ENCODE results near the gene F10. TPM values are rescaled to one million over a fixed set of nuclear protein-coding genes. Genes with fewer than 3 reads are reported as not detected.

Gene F10
- total RNA-seq, 4 donors from 2014 or later: 1.00 to 4.8 (median 2.4) TPM

GRCh38 chr13:113170511-113170910, 47.9 kb downstream of the F10 start:
- intact Hi-C loops (cut with DNase I; ENCODE audit: low total_unique reads): no loop called here
- Histone ChIP-seq H3K27me3 (no peaks in the 10 kb centered on the region), H3K4me1 (no peaks in the 10 kb centered on the region), H3K4me3 (no peak overlapping the region), H3K36me3 (peaks cover 0 to 41% of the 10 kb centered on the region in 2 donors), H3K27ac (no peak overlapping the region), H3K9me3 (no peaks in the 10 kb centered on the region)
- no peak for ATAC-seq
- no peak for DNase-seq
- in situ Hi-C loops (cut with MboI; ENCODE audit: low sequenced_read_pairs in 4 of 4): no loop called here
- no peak for TF ChIP-seq CTCF (IDR thresholded peaks at IDR 0.05 in 4 of 5, conservative IDR thresholded peaks at IDR 0.05 in 1 of 5)
- TF ChIP-seq POLR2A (IDR thresholded peaks at IDR 0.05): no peak

GRCh38 chr13:113171250-113172125, 48.9 kb downstream of the F10 start:
- no peak overlapping the region for H3K27ac ChIP-seq
- in situ Hi-C loops (cut with MboI; ENCODE audit: low sequenced_read_pairs in 4 of 4) (no loop called here), intact Hi-C loops (cut with DNase I; ENCODE audit: low total_unique reads) (no loop called here)
- H3K27me3 ChIP-seq: no peaks in the 10 kb centered on the region
- H3K9me3 ChIP-seq: no peaks in the 10 kb centered on the region
- no peak for ATAC-seq
- H3K4me1 ChIP-seq: no peaks in the 10 kb centered on the region
- no peak for TF ChIP-seq CTCF (IDR thresholded peaks at IDR 0.05 in 4 of 5, conservative IDR thresholded peaks at IDR 0.05 in 1 of 5)
- no peak for TF ChIP-seq POLR2A (IDR thresholded peaks at IDR 0.05)
- no peak for DNase-seq
- no peak overlapping the region for H3K4me3 ChIP-seq
- peaks cover 0 to 50% of the 10 kb centered on the region in 2 donors for H3K36me3 ChIP-seq

GRCh38 chr13:113172419-113172926, 49.9 kb downstream of the F10 start:
- no peaks in the 10 kb centered on the region for H3K27me3 ChIP-seq
- no peaks in the 10 kb centered on the region for H3K9me3 ChIP-seq
- intact Hi-C loops (cut with DNase I; ENCODE audit: low total_unique reads) (no loop called here), in situ Hi-C loops (cut with MboI; ENCODE audit: low sequenced_read_pairs in 4 of 4) (no loop called here)
- H3K36me3 ChIP-seq: peaks cover 0 to 60% of the 10 kb centered on the region in 2 donors
- no peak for ATAC-seq
- H3K4me1 ChIP-seq: no peaks in the 10 kb centered on the region
- no peak for TF ChIP-seq POLR2A (IDR thresholded peaks at IDR 0.05)
- no peak for TF ChIP-seq CTCF (IDR thresholded peaks at IDR 0.05 in 4 of 5, conservative IDR thresholded peaks at IDR 0.05 in 1 of 5)
- no peak overlapping the region for H3K4me3 ChIP-seq
- no peak overlapping the region for H3K27ac ChIP-seq
- DNase-seq: no peak

GRCh38 chr13:113176280-113176679, 53.7 kb downstream of the F10 start:
- Histone ChIP-seq H3K4me3 (no peak overlapping the region), H3K9me3 (no peaks in the 10 kb centered on the region), H3K4me1 (no peaks in the 10 kb centered on the region), H3K27me3 (no peaks in the 10 kb centered on the region), H3K27ac (no peak overlapping the region), H3K36me3 (peaks cover 6 to 76% of the 10 kb centered on the region in 2 donors)
- TF ChIP-seq POLR2A (IDR thresholded peaks at IDR 0.05): no peak
- intact Hi-C loops (cut with DNase I; ENCODE audit: low total_unique reads): no loop called here
- ATAC-seq (no peak), DNase-seq (no peak)
- in situ Hi-C loops (cut with MboI; ENCODE audit: low sequenced_read_pairs in 4 of 4): no loop called here

- no peak overlapping the region for H3K4me3 ChIP-seq
- no peaks in the 10 kb centered on the region for H3K27me3 ChIP-seq
- no peak for TF ChIP-seq POLR2A (IDR thresholded peaks at IDR 0.05)
- no peak for TF ChIP-seq CTCF (IDR thresholded peaks at IDR 0.05 in 4 of 5, conservative IDR thresholded peaks at IDR 0.05 in 1 of 5)
- DNase-seq (no peak), ATAC-seq (no peak)
- in situ Hi-C loops (cut with MboI; ENCODE audit: low sequenced_read_pairs in 4 of 4) (no loop called here), intact Hi-C loops (cut with DNase I; ENCODE audit: low total_unique reads) (no loop called here)
- H3K27ac ChIP-seq: no peak overlapping the region
- H3K4me1 ChIP-seq: no peaks in the 10 kb centered on the region
- H3K9me3 ChIP-seq: no peaks in the 10 kb centered on the region
- H3K36me3 ChIP-seq: peaks cover 6 to 73% of the 10 kb centered on the region in 2 donors
Observed at GRCh38 chr13:113176822-113177221, 54.2 kb downstream of the F10 start.
